ENCODE results near the gene METTL25B.

The METTL25B gene

DNA sequence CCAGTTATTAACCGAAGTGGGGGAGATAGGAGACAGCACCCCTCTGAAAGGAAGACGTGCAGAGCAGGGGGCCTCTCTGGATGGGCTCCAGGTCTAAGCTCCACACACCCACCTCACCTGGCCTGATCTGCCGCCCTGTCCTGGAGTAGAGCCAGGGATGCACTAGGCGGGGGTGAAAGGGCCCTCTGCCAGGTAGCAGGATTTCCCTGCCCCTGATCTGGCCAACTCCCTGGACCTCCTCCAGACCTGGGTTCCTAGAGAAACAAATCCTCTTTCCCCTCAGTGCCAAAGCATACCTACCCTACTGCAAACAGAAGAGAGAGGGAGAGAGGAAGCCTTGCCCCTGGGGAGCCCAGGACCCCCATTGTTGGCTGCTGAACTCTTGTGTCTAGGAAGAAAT lies 24.9 kb upstream of the METTL25B start:
- DNase-seq = no peak

DNA sequence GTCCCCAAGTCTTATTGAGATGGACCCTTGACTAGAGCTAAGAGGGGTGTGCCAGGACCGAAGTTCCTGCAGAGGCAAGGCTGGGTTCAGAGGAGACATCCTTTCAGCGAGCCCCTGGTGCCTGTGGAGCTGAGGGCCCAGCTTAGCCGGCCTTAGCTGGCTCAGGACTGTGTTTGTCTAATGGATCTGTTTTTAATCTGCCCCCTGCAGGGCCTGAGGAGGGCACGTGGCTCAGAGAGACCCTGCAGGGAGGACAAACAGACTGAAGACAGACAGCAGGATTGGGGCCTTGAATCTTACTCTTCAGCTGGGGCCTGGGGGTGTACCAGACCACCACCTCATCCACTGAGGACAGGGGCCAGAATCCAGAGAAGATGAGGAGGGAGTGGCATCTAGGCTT lies 24.5 kb upstream of the METTL25B start:
- DNase-seq = no peak

DNA sequence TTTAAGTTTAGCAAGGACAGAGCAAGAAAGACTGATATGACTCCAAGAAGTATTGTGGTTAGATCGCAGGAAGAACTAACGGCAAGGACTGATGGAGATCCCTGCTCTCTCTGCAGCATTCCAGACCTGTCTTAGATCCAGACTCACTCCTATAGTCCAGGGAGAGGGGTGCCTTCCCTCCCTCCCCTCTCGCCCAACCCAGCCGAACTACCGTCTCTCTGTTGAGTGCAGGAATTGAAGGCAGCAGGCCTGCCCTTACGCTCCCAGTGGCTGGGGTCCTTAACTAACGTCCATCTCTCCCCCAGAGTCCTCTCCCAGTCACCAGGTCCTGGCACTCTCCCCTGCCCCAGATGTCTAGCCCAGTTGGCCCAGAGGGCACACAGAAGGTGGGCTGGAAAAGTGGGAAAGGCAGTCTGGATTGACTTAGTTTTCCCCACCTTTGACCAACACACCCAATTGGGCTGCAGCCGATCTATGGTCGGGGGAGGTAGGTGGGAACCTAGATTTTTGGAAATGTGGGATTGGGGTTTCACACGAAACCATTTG lies 24.0 kb upstream of the METTL25B start:
- DNase-seq = no peak

DNA sequence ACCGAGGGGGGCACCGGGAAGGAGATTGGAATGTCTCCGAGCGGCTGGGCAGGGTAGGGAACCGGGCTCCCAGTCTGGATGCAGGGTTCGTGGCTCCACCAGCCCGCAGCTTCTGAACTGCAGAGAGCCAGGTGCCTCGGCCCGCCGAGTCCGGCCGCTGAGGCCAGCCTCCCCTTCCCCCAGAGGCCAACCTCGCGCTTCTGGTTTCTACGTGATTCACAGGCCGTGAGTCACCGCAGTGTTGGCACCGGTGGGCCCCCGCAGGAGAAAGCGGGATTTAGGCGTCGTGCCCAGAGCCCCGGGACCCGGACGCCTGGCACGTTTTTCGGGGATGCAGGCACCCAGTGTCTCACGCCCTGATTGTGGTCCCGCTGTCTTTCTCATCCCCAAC lies 23.3 kb upstream of the METTL25B start:
- no peak for DNase-seq

DNA sequence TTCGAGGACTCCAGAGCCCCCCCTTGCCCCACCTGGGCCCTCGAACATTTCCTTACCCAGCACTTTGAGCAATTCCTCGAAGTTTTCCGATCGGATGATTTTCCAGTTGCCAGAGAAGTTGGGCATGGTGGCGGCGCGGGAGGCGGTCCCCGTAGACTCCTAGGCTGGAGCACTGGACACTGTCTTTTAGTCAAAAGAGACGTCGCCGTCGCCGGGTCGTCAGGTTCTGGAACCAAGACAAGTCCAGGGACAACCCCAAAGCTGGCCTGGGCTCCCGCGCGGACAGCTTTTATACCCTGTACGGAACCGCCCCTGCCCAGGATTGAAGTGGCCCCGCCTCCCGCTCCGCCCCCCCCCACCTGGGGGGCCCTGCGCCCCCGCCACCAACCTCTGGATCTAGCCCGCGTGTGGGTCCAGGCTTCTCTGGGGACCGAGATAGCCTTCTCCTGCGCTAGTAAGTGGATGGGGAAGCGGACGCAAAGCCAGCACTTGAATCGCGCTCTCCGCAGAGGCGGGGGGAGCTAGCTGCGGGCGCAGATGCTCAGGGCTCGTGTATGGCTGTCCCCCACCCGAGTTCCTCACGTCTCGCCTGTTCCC lies 22.9 kb upstream of the METTL25B start, which contains the start of gene CRABP2:
Gene CRABP2 (minus strand): TSS at position 263 of the 597 bp plus-strand sequence. CDS start 137 bp downstream, at position 126.
- no peak for DNase-seq

DNA sequence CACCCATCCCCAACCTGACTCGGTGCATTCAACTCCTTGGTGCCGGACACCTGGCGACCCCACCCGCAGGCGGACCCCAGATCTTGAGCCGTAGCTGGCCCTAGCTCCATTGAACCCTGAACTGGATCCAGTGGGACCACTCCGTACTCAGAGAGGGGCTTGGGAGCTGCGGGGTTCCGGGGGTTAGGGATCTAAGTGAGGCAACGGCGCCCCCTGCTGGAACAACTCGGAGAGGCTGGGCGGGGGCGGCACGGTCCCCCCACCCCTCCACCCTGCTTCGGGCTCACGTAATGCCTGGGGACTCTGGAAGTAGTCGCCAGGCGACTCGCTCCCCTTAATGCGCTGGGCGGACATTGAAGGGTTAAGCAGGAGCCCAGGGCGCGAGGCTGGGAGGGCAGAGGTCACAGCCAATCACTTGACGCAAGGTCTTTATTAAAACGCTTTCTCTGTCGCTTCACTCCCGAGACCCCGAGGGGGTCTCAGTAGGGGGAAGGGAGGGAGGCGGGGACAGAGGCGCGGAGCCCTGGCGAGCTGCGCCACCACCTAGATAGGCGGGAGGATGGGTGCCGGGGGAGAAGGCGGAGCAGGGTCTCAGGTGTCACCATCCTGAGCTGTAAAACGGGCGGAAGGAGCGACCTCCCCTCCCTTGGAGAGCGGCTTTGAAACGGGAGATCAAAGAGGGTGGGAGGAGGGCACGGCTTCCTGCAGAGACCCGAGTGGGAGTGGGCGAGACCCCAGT lies 22.2 kb upstream of the METTL25B start:
- DNase-seq = peak; percentile 55

DNA sequence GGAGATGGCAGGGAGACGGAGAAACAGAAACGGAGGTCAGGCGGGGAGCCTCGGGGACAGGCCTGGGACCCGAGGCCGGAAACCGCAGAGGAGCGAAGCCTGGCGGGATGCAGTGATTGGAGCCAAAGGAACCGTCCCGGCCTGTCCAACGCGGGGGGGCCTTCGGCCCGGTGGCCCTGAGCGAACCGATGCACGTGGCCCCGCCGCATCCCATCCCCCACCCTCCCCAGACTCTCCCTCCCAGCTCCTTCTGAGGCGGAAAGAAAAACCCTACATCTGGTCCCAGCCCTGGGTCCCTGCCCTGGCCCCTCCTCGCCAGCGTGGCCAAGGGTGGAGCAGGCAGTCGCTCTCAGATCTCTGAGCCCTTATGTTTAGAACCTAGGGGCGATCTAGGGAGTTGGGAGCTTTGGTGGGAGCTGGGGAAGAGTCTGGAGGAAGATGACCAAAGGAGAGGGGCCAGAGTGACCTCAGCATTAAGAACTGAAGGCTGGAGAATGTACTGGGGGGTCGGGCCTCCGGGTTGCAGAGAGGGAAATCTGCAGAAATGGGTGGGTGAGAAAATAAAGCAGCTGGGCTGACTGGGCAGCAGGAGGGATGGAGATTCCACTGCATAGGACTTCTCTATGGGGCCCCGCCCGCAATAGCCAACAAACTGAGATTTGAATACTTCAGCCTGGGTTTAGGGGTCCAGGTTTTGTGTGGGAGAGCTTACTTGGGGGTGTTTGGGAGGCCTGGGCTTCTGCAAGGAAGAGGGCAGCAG lies 21.4 kb upstream of the METTL25B start:
- DNase-seq = no peak

DNA sequence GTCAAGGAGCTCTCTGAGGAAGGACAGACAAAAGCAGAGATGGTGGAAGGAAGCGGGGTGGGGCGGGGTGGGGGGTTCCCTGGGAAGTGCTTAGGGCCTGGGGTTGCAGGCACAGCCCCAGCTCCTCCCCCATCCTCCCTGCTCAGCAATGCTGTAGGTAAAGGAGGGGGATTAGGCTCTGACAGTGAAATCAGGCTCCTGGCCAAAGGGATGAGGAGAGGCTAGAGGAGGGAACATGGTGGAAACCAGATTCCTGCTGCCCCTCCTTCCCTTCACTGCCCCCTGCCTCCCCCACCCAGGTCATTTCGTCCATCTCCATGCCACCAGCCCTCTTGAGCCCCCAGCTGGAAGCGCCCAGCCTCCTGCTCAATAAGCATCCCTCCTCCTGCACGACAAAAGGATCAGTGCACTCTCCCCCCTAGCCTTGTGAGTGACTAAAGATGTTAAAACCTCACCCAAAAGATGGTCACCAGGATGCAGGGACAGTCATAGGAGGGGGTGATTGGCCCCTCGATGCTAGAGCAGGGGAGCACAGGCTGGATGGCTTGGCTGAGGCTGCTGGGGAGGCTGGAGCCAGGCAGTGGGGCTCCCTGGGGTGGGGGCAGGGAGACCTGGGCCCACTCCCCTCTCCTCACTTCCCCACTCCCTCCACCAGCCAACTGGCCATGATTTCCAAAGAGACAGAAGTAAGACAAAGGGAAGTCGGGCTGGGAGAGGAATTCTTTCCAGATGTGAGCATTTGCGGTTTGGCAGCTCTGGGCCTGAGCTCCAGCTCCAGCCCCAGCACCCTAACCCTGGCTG lies 20.7 kb upstream of the METTL25B start:
- DNase-seq = no peak

DNA sequence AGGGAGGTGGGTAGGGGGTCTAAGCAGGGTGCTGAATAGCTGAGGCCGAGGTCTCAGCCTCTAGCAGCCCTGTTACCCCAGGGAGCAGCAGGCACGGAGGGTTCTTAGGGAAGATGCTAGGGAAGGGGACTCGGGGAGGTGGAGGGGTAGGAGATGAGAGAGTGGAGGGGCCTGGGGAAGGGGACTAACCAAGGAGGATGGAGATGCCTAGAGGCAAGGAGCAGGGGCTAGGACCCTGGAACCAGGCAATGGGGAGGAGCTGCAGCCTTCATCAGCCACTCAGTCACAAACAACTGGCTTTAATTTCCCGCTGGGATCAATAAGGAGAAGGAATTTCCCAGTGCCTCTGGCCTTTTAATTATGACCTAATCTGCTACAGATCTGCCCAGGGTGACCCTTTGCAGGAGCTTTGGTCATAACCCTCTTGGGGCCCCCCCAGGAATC lies 20.0 kb upstream of the METTL25B start:
- DNase-seq = no peak

DNA sequence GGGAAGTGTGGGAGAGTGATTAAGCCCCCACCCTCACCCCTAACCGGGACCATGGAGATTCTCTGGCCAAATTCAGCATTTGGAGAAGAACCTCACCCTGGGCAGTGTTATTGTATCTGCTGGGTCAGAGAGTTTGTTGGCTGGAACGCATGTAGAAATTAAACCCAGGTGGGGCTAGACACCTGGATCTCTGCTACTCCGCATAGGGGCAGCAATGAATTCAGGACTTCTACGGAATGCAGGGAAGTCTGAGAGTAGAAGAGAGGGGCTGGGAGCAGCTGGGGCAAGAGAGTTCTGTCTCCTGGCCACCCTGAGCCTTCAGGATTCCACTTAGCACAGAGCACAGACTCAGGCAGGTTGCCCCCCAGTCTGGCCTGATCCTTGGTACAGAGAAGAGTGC lies 19.2 kb upstream of the METTL25B start:
- no peak for DNase-seq

DNA sequence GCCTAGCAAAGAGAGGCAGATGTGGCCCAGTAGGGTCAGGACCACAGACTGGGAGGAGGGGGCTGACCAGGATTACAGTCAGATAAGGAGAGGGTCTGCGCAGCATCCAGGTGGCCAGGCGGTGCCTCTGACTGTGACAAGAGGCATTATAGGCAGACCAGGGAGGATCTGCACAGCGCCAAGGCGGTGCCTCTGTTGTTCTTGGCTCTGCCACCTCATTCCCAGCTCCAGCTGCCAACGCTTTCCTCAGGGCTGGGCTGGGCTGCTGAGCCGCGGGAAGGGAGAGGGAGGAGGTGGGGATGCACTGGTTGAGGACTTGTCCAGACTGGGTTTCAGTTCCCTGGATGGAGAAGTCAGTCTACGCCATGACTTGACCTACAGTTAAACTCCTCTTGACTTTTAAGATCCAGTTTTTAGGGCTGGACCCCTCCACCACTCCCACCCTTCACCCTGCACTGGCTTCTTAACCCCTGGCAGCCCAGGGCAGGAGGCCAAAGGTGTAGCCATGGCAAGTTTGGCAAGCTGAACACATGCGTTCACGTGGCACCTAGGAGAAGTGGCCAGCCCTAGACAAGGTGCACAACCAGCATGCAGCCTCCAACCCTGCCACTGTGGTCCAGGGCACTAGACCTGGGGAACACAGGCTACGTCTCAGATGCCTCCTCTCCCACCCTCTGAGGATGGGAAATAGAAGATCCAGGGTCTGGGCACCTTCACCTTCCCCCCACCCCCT lies 18.3 kb upstream of the METTL25B start:
- DNase-seq = no peak

DNA sequence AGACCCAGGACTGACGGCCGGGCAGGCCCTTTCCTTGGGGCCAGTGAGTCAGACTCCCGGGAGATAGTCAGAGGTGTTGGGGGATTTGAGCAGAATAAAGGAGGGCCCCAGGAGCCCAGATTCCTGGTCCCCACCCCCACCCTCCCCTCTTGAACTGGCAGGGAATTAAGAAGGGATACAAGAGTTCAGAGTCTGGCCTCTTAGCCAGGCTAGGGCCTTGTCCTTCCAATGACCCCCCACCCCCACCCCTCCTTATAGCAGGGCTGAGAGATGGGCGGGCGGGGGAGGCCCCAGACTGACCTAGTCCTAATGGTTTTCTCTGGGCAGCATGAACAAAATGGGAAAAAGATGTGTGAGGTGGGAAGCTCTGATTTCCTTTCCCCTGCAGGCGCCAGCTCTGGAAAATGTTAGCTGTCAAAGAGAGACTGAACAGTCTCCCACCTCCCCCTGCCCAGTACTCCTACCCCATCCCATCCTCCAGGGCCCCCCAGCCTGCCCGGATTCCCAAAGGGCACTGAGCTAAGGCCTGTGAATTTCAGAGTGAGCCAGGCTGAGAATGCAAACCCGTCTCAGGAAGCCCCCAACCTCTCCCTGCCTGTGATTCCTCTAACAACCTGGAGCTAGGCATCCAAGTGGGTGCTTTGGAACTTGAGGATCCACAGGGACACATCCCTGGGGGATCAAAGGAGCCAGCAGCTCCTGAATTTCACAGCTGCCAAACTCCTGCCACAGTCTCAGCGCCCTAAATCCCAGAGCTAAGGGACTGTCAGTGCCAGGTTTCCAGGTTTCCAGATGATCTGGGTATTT lies 17.1 kb upstream of the METTL25B start:
- DNase-seq = no peak

DNA sequence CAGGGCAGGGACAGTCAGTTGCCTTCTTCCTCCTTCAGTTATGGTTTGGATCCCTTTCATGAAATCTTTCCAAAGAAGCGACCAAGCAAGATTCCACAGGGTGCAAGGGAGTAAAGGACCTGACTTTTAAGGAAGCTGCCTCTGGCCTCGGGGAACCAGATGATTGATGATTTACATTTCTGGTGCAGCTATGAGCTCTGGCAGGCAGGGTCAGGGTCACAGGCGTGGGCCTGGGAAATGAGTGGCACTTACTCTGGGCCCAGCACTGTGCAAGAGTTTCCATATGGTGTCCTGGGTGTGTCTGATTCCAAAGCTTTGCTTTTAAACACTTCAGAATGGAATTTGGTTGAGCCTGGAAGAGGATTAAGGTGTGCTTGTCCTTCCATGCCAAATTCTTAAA lies 15.6 kb upstream of the METTL25B start:
- no peak for DNase-seq

DNA sequence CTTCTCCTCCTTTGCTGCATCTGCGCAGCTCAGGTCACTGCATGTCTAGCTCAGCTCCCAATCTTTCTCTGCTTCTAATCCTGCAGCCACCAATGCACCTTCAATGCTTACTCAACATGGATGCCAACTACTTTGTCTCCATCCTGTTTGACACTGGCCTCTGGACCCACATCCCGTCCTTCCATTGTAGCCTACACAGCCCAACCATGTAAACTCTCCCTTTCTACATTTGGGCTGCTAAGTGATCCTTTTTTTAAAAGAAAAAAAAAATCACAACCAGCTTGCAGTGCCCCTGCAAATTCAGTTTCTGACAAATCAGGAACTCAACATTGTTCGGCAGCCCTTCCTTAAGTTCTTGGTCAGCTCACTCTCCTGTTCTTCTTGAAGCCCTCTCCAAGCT lies 13.4 kb upstream of the METTL25B start:
- no peak for DNase-seq

DNA sequence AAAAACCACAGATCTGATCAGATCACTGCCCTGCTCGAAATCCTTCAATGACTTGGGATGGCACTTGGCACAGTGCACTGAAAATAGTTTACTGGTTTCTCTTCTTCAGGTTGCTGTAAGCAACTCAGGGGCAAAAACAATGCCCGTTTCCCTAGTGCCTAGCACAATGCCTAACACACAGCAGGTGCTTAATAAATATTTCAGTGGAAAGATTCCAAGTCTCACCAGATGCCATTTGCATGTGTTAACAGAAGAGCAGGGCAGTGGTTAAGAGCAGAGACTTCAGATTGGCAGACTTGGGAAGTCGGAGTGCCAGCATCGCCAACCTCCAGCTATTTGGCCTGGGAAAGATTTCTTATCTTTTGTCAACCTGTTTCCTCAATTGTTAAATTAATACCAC lies 10.9 kb upstream of the METTL25B start:
- no peak for DNase-seq

DNA sequence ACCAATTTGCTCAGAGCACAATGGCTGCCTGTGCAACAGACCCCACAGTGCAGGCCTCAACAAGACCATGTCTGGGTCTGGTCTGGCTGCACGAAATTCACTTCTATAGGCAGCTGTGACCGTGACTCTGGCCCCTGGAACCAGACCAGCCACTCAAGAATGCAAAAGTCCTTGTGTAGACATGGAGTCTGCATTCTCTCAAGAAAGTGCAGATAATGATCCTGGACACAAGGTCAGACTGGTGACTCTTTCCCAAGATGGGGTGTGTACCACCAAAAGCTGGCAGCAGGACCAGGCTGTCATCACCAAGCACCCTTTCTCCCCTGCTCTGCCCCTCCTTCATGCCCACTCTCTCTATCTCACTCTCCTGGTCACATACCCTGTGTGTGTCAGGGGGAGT lies 7.1 kb upstream of the METTL25B start:
- DNase-seq = no peak

DNA sequence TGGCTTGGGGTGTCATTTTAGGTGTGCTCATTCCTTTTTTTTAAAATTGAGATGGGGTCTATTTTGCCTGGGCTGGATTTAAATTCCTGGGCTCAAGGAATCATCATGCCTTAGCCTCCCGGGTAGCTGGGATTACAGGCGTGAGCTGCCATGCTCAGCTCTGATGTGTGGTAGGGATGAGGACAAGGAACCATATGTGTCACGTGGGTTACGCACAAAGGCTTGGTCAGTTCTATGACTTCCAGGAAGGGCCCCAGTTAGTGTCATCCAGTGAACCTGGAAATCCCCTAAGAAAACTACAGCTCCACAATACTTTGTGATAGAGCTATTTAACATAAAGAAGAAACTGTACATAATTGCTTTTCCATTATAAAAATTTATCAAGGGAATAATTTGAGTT lies 6.7 kb upstream of the METTL25B start:
- DNase-seq = peak; percentile 65

DNA sequence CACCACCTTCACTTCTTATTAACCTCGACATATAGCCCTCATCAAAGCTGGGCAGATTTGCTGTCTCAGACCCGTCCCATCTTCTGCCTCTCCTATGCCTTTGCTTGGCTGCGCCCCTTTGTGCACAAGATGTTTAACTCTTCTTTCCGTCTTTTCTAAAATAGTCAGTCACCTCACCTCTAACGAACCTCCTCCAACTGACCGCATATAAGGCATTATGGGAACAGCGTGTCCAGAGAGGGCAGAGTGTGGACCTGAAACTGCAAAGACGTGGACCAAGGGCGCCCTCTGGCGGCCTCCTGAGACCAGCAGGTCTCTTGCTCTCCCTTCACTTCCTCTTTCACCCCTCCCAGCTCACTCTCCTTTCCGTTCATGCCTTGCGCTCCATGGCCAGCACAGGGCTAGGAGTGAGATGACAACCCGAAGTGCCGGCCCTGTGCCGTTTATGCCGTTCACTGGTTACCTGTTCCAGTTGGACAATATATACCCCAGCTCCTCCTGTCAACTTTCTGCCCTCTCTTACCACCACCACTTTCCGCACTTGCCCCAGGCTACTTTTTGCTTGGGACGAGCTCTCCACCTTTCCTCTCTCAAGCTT lies 2.5 kb upstream of the METTL25B start:
- peak; percentile 89 for DNase-seq

DNA sequence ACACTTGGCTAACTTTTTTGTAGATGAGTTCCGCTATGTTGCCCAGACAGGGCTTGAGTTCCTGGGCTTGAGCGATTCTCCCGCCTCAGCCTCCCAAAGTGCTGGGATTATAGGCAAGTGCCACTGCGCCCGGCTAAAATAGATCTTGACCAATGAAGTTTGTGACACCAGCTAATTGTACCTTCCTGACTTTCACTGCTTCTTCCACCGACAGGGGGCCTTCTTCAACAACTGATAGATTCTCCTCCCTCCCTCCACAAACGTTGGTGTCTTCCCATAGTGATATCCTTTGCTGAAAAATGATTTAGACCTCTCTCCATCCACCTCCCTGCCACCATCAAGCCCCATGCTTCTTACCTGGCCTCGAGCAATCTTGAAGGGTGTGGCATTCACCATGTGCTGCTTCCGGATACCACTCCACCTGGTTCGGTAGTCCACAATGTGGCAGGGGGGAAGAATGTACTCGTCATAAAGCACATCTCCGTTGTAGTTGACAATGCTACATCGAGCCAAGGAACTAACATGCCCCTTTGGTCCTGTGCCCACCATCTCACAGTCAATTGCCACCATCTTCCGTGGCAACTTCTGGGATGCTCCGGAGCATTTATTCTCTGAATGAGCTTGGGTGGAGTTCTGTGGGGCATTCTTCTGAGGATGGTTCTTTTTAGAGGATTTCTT lies 1.6 kb upstream of the METTL25B start:
- peak; percentile 71 for DNase-seq

DNA sequence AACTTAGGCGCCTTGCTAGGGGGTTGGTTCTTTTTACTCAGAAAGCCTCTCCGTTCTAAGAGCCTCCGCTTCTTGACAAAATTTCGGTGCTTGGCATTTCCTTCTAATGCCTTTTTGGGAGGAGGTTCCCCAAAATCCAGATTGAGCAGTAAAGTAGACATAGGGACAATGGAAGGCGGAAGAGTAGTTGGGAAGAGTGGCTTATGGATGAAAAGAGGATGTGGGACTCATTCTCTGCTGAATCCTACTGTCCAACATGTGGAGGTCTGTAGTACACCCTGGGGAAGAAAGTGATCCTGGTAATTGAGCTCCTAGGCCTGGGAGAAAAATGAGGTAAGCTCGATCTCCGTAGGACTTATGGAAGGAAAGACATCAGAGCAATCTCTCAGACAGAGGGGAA lies 777 bp upstream of the METTL25B start:
- no peak for DNase-seq
